ENCODE data around the gene TIAM1.

Gene TIAM1

GRCh38 chr21:31343680-31344480 is at the start of gene TIAM1:
TIAM1 (minus strand) TSS chr21:31344261; CDS start chr21:31266972, 77,289 bp downstream.
- no peak for DNase-seq (ENCODE audit: low read depth in 2 of 2)

- DNase-seq (ENCODE audit: low read depth in 2 of 2), result no peak
These were observed 43.6 kb upstream of the TIAM1 start for GRCh38 chr21:31387560-31388186.

GRCh38 chr21:31386006-31386405 is 41.9 kb upstream of the TIAM1 start:
- DNase-seq (ENCODE audit: low read depth in 2 of 2), result no peak

GRCh38 chr21:31383770-31384169 is 39.7 kb upstream of the TIAM1 start:
- DNase-seq (ENCODE audit: low read depth in 2 of 2), result no peak

- no peak for DNase-seq (ENCODE audit: low read depth in 2 of 2)
These were observed 38.0 kb upstream of the TIAM1 start for GRCh38 chr21:31382060-31382459.

- no peak for DNase-seq (ENCODE audit: low read depth in 2 of 2)
These were observed 32.2 kb upstream of the TIAM1 start for GRCh38 chr21:31376301-31376700.

- DNase-seq (ENCODE audit: low read depth in 2 of 2), result no peak
These were observed 30.3 kb upstream of the TIAM1 start for GRCh38 chr21:31374395-31374794.

- no peak for DNase-seq (ENCODE audit: low read depth in 2 of 2)
These were observed 28.4 kb upstream of the TIAM1 start for GRCh38 chr21:31372471-31372765.

GRCh38 chr21:31371715-31372470 is 27.8 kb upstream of the TIAM1 start:
- DNase-seq (ENCODE audit: low read depth in 2 of 2), result no peak

- no peak for DNase-seq (ENCODE audit: low read depth in 2 of 2)
These were observed 27.0 kb upstream of the TIAM1 start for GRCh38 chr21:31370893-31371544.

GRCh38 chr21:31370281-31370892 is 26.3 kb upstream of the TIAM1 start:
- no peak for DNase-seq (ENCODE audit: low read depth in 2 of 2)

GRCh38 chr21:31368361-31368760 is 24.3 kb upstream of the TIAM1 start:
- DNase-seq (ENCODE audit: low read depth in 2 of 2), result no peak

- DNase-seq (ENCODE audit: low read depth in 2 of 2), result no peak
These were observed 23.7 kb upstream of the TIAM1 start for GRCh38 chr21:31367801-31368200.

- DNase-seq (ENCODE audit: low read depth in 2 of 2), result no peak
These were observed 22.8 kb upstream of the TIAM1 start for GRCh38 chr21:31366825-31367224.

- DNase-seq (ENCODE audit: low read depth in 2 of 2), result no peak
These were observed 20.3 kb upstream of the TIAM1 start for GRCh38 chr21:31364253-31364945.

- DNase-seq (ENCODE audit: low read depth in 2 of 2), result no peak
These were observed 19.7 kb upstream of the TIAM1 start for GRCh38 chr21:31363720-31364119.

GRCh38 chr21:31360717-31361116 is 16.7 kb upstream of the TIAM1 start:
- DNase-seq (ENCODE audit: low read depth in 2 of 2), result no peak

- no peak for DNase-seq (ENCODE audit: low read depth in 2 of 2)
These were observed 14.1 kb upstream of the TIAM1 start for GRCh38 chr21:31358158-31358557.

- DNase-seq (ENCODE audit: low read depth in 2 of 2), result no peak
These were observed 12.4 kb upstream of the TIAM1 start for GRCh38 chr21:31356440-31356839.

GRCh38 chr21:31354604-31355443 is 10.8 kb upstream of the TIAM1 start:
- peak; percentile 47 to 77 for DNase-seq (ENCODE audit: low read depth in 2 of 2)
